Mammary epithelial cell (primary cell): Measurements from ENCODE around the gene MACROD1.

Source experiments
- EZH2 ChIP-seq: IDR thresholded peaks from 2 replicates; pipeline ENCODE4 v1.6.1; 2012; ENCODE audit warnings: low read length, inconsistent platforms, borderline replicate concordance
- TF ChIP-seq, protein P1 (sequence below), 2 donors: IDR thresholded peaks in 1 of 2; conservative IDR thresholded peaks in 1 of 2; 2 replicates each; pipeline ENCODE4 v1.5.1; 2011 to 2012; ENCODE audit warnings: inconsistent platforms in 2 of 2, low read length in 2 of 2, mild to moderate bottlenecking in 2 of 2, control low read depth in 1 of 2, low read depth in 1 of 2; ENCODE audit not compliant: insufficient read depth in 1 of 2; ENCODE audit errors: extremely low read depth in 1 of 2

DNA sequence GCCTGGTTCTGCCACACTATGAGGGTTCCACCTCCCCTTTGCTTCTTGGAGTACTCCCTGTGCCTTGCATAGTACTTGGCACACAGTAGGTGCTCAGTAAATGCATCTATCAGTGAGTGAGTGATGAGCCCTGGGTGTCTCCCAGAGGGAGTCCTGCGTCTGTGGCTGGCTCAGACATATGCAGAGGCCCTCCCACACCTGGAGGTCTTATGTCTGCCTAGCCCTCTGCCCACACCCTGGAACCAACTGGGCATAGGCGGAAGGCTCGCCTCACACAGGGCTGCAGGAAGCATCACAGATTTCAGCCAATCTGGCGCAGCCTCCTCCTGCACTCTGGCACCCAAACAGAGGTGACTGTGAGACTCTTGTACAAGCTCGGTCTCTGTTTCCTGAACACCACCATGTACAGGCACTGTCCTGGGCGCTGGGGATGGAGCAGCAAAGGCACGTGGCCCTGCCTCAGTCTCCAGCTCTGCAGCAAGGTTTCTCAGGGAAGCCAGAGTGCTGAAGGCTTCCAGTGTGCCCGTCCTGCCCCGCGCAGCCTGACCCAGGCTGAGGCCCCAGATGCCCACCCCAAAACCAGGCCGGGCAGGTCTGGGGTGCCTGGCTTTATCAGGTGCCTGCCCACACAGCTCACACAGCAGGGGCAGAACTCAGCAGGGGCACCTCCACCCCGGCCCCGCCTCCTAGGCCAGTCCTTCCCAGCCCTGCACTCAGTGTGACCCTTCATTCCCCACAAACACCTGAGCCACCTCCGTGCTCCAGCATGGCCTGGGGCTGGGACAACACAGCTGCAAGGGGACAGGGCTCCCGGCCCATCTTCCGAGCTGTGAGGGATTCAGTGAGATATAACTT lies 103.5 kb downstream of the MACROD1 start:
- TF ChIP-seq, protein P1, sequence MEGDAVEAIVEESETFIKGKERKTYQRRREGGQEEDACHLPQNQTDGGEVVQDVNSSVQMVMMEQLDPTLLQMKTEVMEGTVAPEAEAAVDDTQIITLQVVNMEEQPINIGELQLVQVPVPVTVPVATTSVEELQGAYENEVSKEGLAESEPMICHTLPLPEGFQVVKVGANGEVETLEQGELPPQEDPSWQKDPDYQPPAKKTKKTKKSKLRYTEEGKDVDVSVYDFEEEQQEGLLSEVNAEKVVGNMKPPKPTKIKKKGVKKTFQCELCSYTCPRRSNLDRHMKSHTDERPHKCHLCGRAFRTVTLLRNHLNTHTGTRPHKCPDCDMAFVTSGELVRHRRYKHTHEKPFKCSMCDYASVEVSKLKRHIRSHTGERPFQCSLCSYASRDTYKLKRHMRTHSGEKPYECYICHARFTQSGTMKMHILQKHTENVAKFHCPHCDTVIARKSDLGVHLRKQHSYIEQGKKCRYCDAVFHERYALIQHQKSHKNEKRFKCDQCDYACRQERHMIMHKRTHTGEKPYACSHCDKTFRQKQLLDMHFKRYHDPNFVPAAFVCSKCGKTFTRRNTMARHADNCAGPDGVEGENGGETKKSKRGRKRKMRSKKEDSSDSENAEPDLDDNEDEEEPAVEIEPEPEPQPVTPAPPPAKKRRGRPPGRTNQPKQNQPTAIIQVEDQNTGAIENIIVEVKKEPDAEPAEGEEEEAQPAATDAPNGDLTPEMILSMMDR (conservative IDR thresholded peaks at IDR 0.05 in 1 of 2, IDR thresholded peaks at IDR 0.05 in 1 of 2; ENCODE audit: extremely low read depth in 1 of 2, insufficient read depth in 1 of 2, low read depth in 1 of 2, low read length in 2 of 2) = no peak
- TF ChIP-seq EZH2 = no peak
